Endothelial cell of umbilical vein (primary cell): Measurements from ENCODE around the gene FAM120A. TPM values are rescaled to one million over a fixed set of nuclear protein-coding genes. Genes with fewer than 3 reads are reported as not detected.

ENCODE experiments used
- BruUV-seq: library from RNA; stranded (reverse); fragments of 400-500 nt; replicated peaks from 2 replicates; lab custom pipeline; 2021; lab: Mats Ljungman, UMichigan
- CTCF ChIA-PET: fragments of 300-600, 350-600 bp; sonication (Branson Sonifier 250); formaldehyde crosslinking; loops from one replicate; lab custom pipeline; 2021; ENCODE audit warnings: antibody characterized with exemption, inconsistent platforms; lab: Charles Lee
- POLR2A ChIA-PET: fragments of 300-600, 350-600 bp; sonication (Branson Sonifier 250); formaldehyde crosslinking; loops from one replicate; lab custom pipeline; 2021; ENCODE audit warnings: antibody characterized with exemption, inconsistent platforms; lab: Charles Lee
- DNase-seq: peaks from one replicate; pipeline ENCODE4 v3.0.0-alpha.2; 2011; ENCODE audit warnings: low read depth, low spot score
- FAIRE-seq: peaks from 2 replicates; lab custom pipeline; 2011; peaks lifted over from hg19 to GRCh38; lab: Jason Lieb, UNC
- H2AFZ ChIP-seq: 2 replicates; pipeline ENCODE4 v1.6.0; 2012; ENCODE audit warnings: low read depth, low read length, control low read depth, inconsistent platforms
- H3K27ac ChIP-seq: 2 replicates; pipeline ENCODE4 v1.5.1; 2011; ENCODE audit warnings: low read depth, mild to moderate bottlenecking, control low read depth, low read length, moderate library complexity; ENCODE audit not compliant: insufficient read depth
- H3K27me3 ChIP-seq, 2 experiments: 2 replicates each; pipeline versions ENCODE4 v1.6.0 to v1.6.1; 2011; ENCODE audit warnings: low read length in 2 of 2, mixed read lengths in 1 of 2; ENCODE audit not compliant: control insufficient read depth in 2 of 2, insufficient read depth in 2 of 2
- H3K36me3 ChIP-seq, 2 experiments: 2 replicates in 1 of 2; 3 replicates in 1 of 2; pipeline ENCODE4 v1.5.1; 2011; ENCODE audit warnings: low read length in 2 of 2, mild to moderate bottlenecking in 1 of 2, moderate library complexity in 1 of 2; ENCODE audit not compliant: control insufficient read depth in 2 of 2, insufficient read depth in 2 of 2; ENCODE audit errors: extremely low read depth in 1 of 2
- H3K4me1 ChIP-seq: 3 replicates; pipeline ENCODE4 v1.5.1; 2011; ENCODE audit warnings: mild to moderate bottlenecking, low read length; ENCODE audit not compliant: control insufficient read depth, insufficient read depth; ENCODE audit errors: extremely low read depth
- H3K4me2 ChIP-seq: 2 replicates; pipeline ENCODE4 v1.6.1; 2011; ENCODE audit warnings: low read length, control low read depth, mixed read lengths; ENCODE audit not compliant: insufficient read depth
- H3K4me3 ChIP-seq, 3 experiments: fragments of 200-600 bp in 1 of 3; sonication (generic), shearing (Covaris generic) in 1 of 3; replicated peaks in 1 of 3; 2 replicates each; pipeline ENCODE4 v1.5.1; 2011 to 2016; ENCODE audit warnings: control low read depth in 3 of 3, low read length in 3 of 3, mild to moderate bottlenecking in 2 of 3, inconsistent platforms in 1 of 3, low read depth in 1 of 3, moderate library complexity in 1 of 3; ENCODE audit not compliant: insufficient read depth in 1 of 3
- H3K79me2 ChIP-seq: 2 replicates; pipeline ENCODE4 v1.6.0; 2012; ENCODE audit warnings: low read length, inconsistent platforms; ENCODE audit not compliant: control insufficient read depth, insufficient read depth
- H3K9ac ChIP-seq: replicated peaks from 2 replicates; pipeline ENCODE3; 2011; ENCODE audit warnings: low read length, control low read depth; ENCODE audit not compliant: insufficient read depth; ENCODE audit errors: extremely low read depth
- H3K9me1 ChIP-seq: replicated peaks from 3 replicates; pipeline ENCODE4 v1.6.0; 2011; ENCODE audit warnings: mild to moderate bottlenecking, low read length; ENCODE audit not compliant: control insufficient read depth, insufficient read depth; ENCODE audit errors: extremely low read depth
- H3K9me3 ChIP-seq: replicated peaks from 2 replicates; pipeline ENCODE4 v1.5.1; 2012; ENCODE audit warnings: low read length, inconsistent platforms; ENCODE audit not compliant: control insufficient read depth, insufficient read depth
- H4K20me1 ChIP-seq: replicated peaks from 2 replicates; pipeline ENCODE3; 2011; ENCODE audit warnings: mild to moderate bottlenecking, low read length; ENCODE audit not compliant: control insufficient read depth, insufficient read depth; ENCODE audit errors: extremely low read depth
- FOS ChIP-seq: IDR thresholded peaks from 2 replicates; pipeline ENCODE4 v1.6.1; 2011; ENCODE audit warnings: mild to moderate bottlenecking, low read length, moderate library complexity, borderline replicate concordance; ENCODE audit not compliant: insufficient read depth
- GATA2 ChIP-seq: IDR thresholded peaks from 2 replicates; pipeline ENCODE4 v1.7.0; 2011; ENCODE audit warnings: low read depth, mild to moderate bottlenecking, moderate library complexity, mixed read lengths, low read length; ENCODE audit not compliant: insufficient read length, insufficient read depth
- JUN ChIP-seq: IDR thresholded peaks from 2 replicates; pipeline ENCODE4 v1.6.1; 2011; ENCODE audit warnings: borderline replicate concordance, low read depth; ENCODE audit not compliant: insufficient read length, insufficient read depth
- MYC ChIP-seq: IDR thresholded peaks from one replicate; pipeline ENCODE4 v1.6.1; 2011; ENCODE audit warnings: mild to moderate bottlenecking, low read depth, low read length
- dilution Hi-C: fragments of 300-500 bp; cut with MboI; formaldehyde crosslinking; loops from one replicate; pipeline ENCODE4 v1.15.0; 2019; ENCODE audit warnings: low sequenced_read_pairs; ENCODE audit not compliant: extremely low pct_ligation_motif_present
- intact Hi-C: fragments of 100-400 bp; cut with micrococcal nuclease; formaldehyde crosslinking; loops from one replicate; pipeline ENCODE4 v1.10.0; 2022
- polyA plus RNA-seq, 4 experiments: library from polyadenylated mRNA; depleted of rRNA in 3 of 4; stranded (reverse) in 3 of 4; unstranded in 1 of 4; fragments of >200 nt; gene quantifications; 2 replicates each; pipeline versions ENCODE4 v1.2.1 to v1.2.3, GENCODE V29; 2011 to 2012; ENCODE audit warnings: missing spikeins in 1 of 4
- total RNA-seq: library from RNA; stranded (reverse); gene quantifications from 2 replicates; pipeline ENCODE4 v1.2.3, GENCODE V29; 2021
- TF ChIP-seq, protein P1 (sequence below), 2 donors: IDR thresholded peaks; 1 replicate in 1 of 2; 2 replicates in 1 of 2; pipeline ENCODE4 v1.5.1; 2011; ENCODE audit warnings: low read length in 2 of 2, mild to moderate bottlenecking in 2 of 2, moderate library complexity in 2 of 2, control low read depth in 1 of 2, inconsistent platforms in 1 of 2, low read depth in 1 of 2; ENCODE audit not compliant: insufficient read depth in 1 of 2; ENCODE audit errors: extremely low read depth in 1 of 2
- TF ChIP-seq, protein P2 (sequence below): IDR thresholded peaks from 2 replicates; pipeline ENCODE4 v1.6.1; 2011; ENCODE audit not compliant: insufficient read depth, insufficient read length

Gene FAM120A
- total and polyA plus RNA-seq, 2 donors (not counting 3 experiments of a cell fraction or from before 2014, with no cell fraction given) = 66.8 to 126 TPM

DNA sequence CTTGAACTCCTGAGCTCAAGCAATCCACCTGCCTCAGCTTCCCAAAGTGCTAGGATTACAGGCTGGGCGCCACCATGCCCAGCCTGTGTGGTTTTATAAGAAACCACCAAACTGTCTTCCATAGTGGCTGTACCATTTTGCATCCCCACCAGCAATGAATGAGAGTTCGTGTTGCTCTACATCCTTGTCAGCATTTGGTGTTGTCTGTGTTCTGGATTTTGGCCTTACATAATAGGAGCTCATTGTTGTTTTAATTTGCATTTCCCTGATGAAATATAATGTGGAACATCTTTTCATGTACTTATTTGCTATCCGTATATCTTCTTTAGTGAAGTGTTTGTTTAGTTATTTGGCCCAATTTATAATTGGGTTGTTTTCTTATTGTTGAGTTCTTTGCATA is 154.7 kb downstream of the FAM120A start:
- no peaks in the 10 kb centered on the region for H4K20me1 ChIP-seq
- ChIA-PET CTCF (no interaction called here), POLR2A (no interaction called here)
- FAIRE-seq (no peak), DNase-seq (no peak)
- TF ChIP-seq JUN (no peak), MYC (no peak), FOS (no peak), GATA2 (no peak)
- TF ChIP-seq, protein P1, sequence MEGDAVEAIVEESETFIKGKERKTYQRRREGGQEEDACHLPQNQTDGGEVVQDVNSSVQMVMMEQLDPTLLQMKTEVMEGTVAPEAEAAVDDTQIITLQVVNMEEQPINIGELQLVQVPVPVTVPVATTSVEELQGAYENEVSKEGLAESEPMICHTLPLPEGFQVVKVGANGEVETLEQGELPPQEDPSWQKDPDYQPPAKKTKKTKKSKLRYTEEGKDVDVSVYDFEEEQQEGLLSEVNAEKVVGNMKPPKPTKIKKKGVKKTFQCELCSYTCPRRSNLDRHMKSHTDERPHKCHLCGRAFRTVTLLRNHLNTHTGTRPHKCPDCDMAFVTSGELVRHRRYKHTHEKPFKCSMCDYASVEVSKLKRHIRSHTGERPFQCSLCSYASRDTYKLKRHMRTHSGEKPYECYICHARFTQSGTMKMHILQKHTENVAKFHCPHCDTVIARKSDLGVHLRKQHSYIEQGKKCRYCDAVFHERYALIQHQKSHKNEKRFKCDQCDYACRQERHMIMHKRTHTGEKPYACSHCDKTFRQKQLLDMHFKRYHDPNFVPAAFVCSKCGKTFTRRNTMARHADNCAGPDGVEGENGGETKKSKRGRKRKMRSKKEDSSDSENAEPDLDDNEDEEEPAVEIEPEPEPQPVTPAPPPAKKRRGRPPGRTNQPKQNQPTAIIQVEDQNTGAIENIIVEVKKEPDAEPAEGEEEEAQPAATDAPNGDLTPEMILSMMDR (IDR thresholded peaks at IDR 0.05; ENCODE audit: extremely low read depth in 1 of 2, insufficient read depth in 1 of 2, low read depth in 1 of 2, low read length in 2 of 2) = no peak
- TF ChIP-seq, protein P2, sequence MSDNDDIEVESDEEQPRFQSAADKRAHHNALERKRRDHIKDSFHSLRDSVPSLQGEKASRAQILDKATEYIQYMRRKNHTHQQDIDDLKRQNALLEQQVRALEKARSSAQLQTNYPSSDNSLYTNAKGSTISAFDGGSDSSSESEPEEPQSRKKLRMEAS = no peak
- H3K27me3 ChIP-seq = no peaks in the 10 kb centered on the region
- no peak overlapping the region for H3K27ac ChIP-seq
- no peaks in the 10 kb centered on the region for H3K36me3 ChIP-seq
- intact Hi-C loops = no loop called here
- no peaks in the 10 kb centered on the region for H3K4me1 ChIP-seq
- BruUV-seq = no TSS peak
- no peaks in the 10 kb centered on the region for H3K9me3 ChIP-seq
- peaks cover 21% of the 10 kb centered on the region for H3K79me2 ChIP-seq
- no peaks in the 10 kb centered on the region for H3K9me1 ChIP-seq
- no peak overlapping the region for H3K9ac ChIP-seq
- no peak overlapping the region for H3K4me2 ChIP-seq
- dilution Hi-C loops = no loop called here
- H2AFZ ChIP-seq = no peak overlapping the region
- H3K4me3 ChIP-seq = no peak overlapping the region
